PC-3 (cell line): ENCODE measurements around the gene TMCC2. TPM values are rescaled to one million over a fixed set of nuclear protein-coding genes. Genes with fewer than 3 reads are reported as not detected.

ENCODE experiments used
- ATAC-seq: fragments of 200-7000 bp; cut with Tn5 transposase; 2 replicates; pipeline ENCODE4 v1.9.1; 2020; ENCODE audit warnings: mild to moderate bottlenecking, moderate library complexity
- BruUV-seq: library from RNA; stranded (reverse); fragments of 400-500 nt; replicated peaks from 2 replicates; lab custom pipeline; 2021; lab: Mats Ljungman, UMichigan
- CTCF ChIA-PET: fragments of 300-600 bp; sonication (Branson Sonifier 250); formaldehyde crosslinking; loops from one replicate; lab custom pipeline; 2022; ENCODE audit warnings: antibody characterized with exemption; lab: Charles Lee
- POLR2A ChIA-PET: fragments of 300-600 bp; sonication (Branson Sonifier 250); formaldehyde crosslinking; loops from one replicate; lab custom pipeline; 2022; ENCODE audit warnings: antibody characterized with exemption; ENCODE audit not compliant: unreplicated experiment; lab: Charles Lee
- DNase-seq: peaks from one replicate; pipeline ENCODE4 v3.0.0-alpha.2; 2015
- H2AFZ ChIP-seq: fragments of 300-600 bp; sonication (generic); 2 replicates; pipeline ENCODE4 v1.6.0; 2016; ENCODE audit warnings: antibody characterized with exemption, low read length
- H3F3A ChIP-seq: fragments of 300-600 bp; sonication (generic); one replicate; pipeline ENCODE4 v1.6.0; 2017; ENCODE audit warnings: antibody characterized with exemption, low read length, control low read depth, mild to moderate bottlenecking; ENCODE audit not compliant: unreplicated experiment
- H3K27ac ChIP-seq: fragments of 300-600 bp; sonication (generic); 2 replicates; pipeline ENCODE4 v1.5.1; 2016; ENCODE audit warnings: mild to moderate bottlenecking, low read length
- H3K27me3 ChIP-seq: fragments of 300-600 bp; sonication (generic); 2 replicates; pipeline ENCODE4 v1.6.1; 2016; ENCODE audit warnings: low read length, mixed read lengths
- H3K36me3 ChIP-seq: fragments of 300-600 bp; sonication (generic); 2 replicates; pipeline ENCODE4 v1.6.1; 2016; ENCODE audit warnings: low read depth, mixed run types, low read length, mixed read lengths
- H3K4me1 ChIP-seq: fragments of 300-600 bp; sonication (generic); 2 replicates; pipeline ENCODE4 v1.5.1; 2016; ENCODE audit warnings: low read length; ENCODE audit not compliant: insufficient read depth
- H3K4me2 ChIP-seq: fragments of 300-600 bp; sonication (generic); 2 replicates; pipeline ENCODE4 v1.6.0; 2016; ENCODE audit warnings: low read length
- H3K4me3 ChIP-seq: fragments of 300-600 bp; sonication (generic); 2 replicates; pipeline ENCODE4 v1.5.1; 2016; ENCODE audit warnings: mild to moderate bottlenecking, low read length, mixed read lengths
- H3K79me2 ChIP-seq: fragments of 300-600 bp; sonication (generic); 2 replicates; pipeline ENCODE4 v1.6.1; 2017; ENCODE audit warnings: low read length, mixed read lengths
- H3K9ac ChIP-seq: fragments of 300-600 bp; sonication (generic); 2 replicates; pipeline ENCODE4 v1.6.0; 2016; ENCODE audit warnings: mild to moderate bottlenecking, low read length
- H3K9me2 ChIP-seq: fragments of 300-600 bp; sonication (generic); replicated peaks from 2 replicates; pipeline ENCODE4 v1.6.1; 2016; ENCODE audit warnings: mixed run types, low read length, mixed read lengths
- H3K9me3 ChIP-seq: fragments of 300-600 bp; sonication (generic); 2 replicates; pipeline ENCODE4 v1.6.1; 2016; ENCODE audit warnings: low read length, mixed read lengths
- H4K20me1 ChIP-seq: fragments of 300-600 bp; sonication (generic); 2 replicates; pipeline ENCODE4 v1.6.1; 2016; ENCODE audit warnings: low read length, mixed read lengths
- EZH2 ChIP-seq: fragments of 300-600 bp; sonication (generic); IDR thresholded peaks from one replicate; pipeline ENCODE4 v1.6.1; 2017; ENCODE audit warnings: antibody characterized with exemption, mild to moderate bottlenecking, low read length; ENCODE audit not compliant: unreplicated experiment
- EZH2phosphoT487 ChIP-seq: fragments of 300-600 bp; sonication (generic); IDR thresholded peaks from 2 replicates; pipeline ENCODE4 v1.6.1; 2018; ENCODE audit warnings: mild to moderate bottlenecking, antibody characterized with exemption, low read length, borderline replicate concordance
- intact Hi-C: fragments of 100-400 bp; cut with micrococcal nuclease; formaldehyde crosslinking; loops from 2 replicates; pipeline ENCODE4 v1.9.0; 2023
- total RNA-seq: library from RNA; depleted of rRNA; stranded (reverse); fragments of >200 nt; gene quantifications from 2 replicates; pipeline ENCODE4 v1.2.3, GENCODE V29; 2014
- TF ChIP-seq, protein P1 (sequence below): fragments of 300-600 bp; sonication (generic); conservative IDR thresholded peaks from 2 replicates; pipeline ENCODE4 v1.5.1; 2017; ENCODE audit warnings: antibody characterized with exemption, low read depth, mild to moderate bottlenecking, low read length

TMCC2 gene
- total RNA-seq, 1 experiment from 2014 or later = 8.7 TPM

DNA sequence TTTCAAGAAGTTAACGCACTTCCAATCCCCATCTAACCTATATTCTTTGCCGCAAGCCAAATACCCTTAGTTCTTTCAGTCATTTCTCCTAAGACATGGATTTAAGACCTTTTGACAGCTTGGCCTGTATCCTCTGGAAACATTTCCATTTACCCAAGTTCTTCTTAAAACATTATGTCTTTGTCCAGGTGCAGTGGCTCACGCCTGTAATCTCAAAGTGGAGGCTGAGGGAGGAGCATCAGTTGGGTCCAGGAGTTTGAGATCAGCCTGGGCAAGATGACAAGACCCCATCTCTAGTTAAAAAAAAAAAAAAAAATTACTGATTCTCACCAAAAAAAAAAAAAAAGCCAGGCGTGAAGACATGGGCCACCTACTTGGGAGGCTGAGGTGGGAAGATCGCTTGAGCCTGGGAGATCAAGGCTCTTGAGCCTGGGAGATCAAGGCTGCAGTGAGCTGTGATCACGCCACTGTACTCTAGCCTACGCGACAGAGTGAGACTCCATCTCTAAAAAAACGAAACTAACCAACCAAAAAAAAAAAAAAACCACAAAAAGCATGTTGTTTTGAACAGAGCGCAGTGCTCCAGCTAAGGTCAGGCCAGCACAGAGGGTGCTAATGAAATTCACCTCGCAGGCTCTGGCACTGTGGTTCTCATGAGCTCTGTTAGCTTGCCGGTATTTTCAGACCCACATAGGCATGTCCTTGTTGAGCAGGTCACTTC, 57.8 kb downstream of the TMCC2 start:
- CTCF ChIA-PET = interaction anchor here (0.7 to 1.3 kb wide), 7 partner anchors 9 to 39 kb away, joined by 3 to 15 read pairs (median 5); partner anchors contain the start of gene NUAK2
- peaks cover 42% of the 10 kb centered on the region for H3K4me1 ChIP-seq
- ATAC-seq = no peak

DNA sequence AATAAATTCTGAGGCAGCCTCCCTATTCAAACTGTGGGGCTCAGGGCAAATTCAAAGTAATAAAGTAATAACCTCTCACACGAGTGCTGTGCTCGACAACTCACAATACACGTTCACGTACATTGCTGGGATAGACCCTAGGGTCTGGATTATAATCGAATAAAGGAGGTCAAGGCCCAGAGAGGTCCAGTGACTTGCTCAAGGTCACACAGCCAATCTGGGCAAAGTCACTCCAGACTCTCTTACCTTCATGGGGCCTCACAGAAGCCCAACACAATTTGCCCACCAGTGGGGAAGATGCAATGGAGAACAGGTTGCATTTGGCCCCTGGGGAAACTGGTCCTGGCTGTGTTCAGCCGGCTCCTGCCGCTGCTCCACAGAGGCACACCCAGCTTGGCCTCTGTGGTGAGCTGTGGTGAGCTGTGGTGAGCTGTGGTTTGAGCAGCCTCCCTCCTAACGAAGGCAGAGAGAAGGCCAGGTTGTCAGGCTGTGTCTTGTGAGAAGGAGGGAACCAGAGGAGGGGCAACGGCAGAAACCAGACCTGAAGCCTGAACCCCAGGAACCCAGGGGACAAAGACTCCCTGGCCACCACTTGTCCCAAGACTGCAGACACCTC, 58.7 kb downstream of the TMCC2 start:
- H3F3A ChIP-seq = no peaks in the 10 kb centered on the region
- DNase-seq = peak; percentile 60
- TF ChIP-seq EZH2phosphoT487 = no peak
- TF ChIP-seq, protein P1, sequence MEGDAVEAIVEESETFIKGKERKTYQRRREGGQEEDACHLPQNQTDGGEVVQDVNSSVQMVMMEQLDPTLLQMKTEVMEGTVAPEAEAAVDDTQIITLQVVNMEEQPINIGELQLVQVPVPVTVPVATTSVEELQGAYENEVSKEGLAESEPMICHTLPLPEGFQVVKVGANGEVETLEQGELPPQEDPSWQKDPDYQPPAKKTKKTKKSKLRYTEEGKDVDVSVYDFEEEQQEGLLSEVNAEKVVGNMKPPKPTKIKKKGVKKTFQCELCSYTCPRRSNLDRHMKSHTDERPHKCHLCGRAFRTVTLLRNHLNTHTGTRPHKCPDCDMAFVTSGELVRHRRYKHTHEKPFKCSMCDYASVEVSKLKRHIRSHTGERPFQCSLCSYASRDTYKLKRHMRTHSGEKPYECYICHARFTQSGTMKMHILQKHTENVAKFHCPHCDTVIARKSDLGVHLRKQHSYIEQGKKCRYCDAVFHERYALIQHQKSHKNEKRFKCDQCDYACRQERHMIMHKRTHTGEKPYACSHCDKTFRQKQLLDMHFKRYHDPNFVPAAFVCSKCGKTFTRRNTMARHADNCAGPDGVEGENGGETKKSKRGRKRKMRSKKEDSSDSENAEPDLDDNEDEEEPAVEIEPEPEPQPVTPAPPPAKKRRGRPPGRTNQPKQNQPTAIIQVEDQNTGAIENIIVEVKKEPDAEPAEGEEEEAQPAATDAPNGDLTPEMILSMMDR = no peak
- TF ChIP-seq EZH2 = no peak
- no peak overlapping the region for H3K27ac ChIP-seq
- H3K9ac ChIP-seq = no peak overlapping the region
- H3K9me2 ChIP-seq = no peaks in the 10 kb centered on the region
- ChIA-PET CTCF (interaction anchor here (0.7 kb wide), 1 partner anchor 38 kb away, joined by 7 read pairs; no protein-coding TSS in a partner anchor), POLR2A (no interaction called here)
- no peaks in the 10 kb centered on the region for H3K27me3 ChIP-seq
- H3K4me2 ChIP-seq = no peak overlapping the region
- H3K4me1 ChIP-seq = peaks cover 42% of the 10 kb centered on the region
- H3K9me3 ChIP-seq = no peaks in the 10 kb centered on the region
- intact Hi-C loops = no loop called here
- H3K79me2 ChIP-seq = no peaks in the 10 kb centered on the region
- BruUV-seq = no TSS peak
- H2AFZ ChIP-seq = no peak overlapping the region
- no peak overlapping the region for H3K4me3 ChIP-seq
- ATAC-seq = no peak
- no peaks in the 10 kb centered on the region for H4K20me1 ChIP-seq
- no peaks in the 10 kb centered on the region for H3K36me3 ChIP-seq

More for the DNA sequence above, 57.8 kb downstream of the TMCC2 start:
- TF ChIP-seq EZH2 (no peak), EZH2phosphoT487 (no peak)
- TF ChIP-seq, protein P1 = no peak
- intact Hi-C loops = no loop called here
- H3K9me2 ChIP-seq = no peaks in the 10 kb centered on the region
- no peak for DNase-seq
- peak overlapping the region; percentile 42 for H3K4me2 ChIP-seq
- peak overlapping the region; percentile 36; the same call in 1 of the 2 replicates for H2AFZ ChIP-seq
- no peaks in the 10 kb centered on the region for H3F3A ChIP-seq
- no peaks in the 10 kb centered on the region for H4K20me1 ChIP-seq
- no peak overlapping the region for H3K4me3 ChIP-seq
- no peaks in the 10 kb centered on the region for H3K79me2 ChIP-seq
- no peaks in the 10 kb centered on the region for H3K9me3 ChIP-seq
- peak overlapping the region; percentile 31 for H3K27ac ChIP-seq
- no peak overlapping the region for H3K9ac ChIP-seq
- H3K36me3 ChIP-seq = no peaks in the 10 kb centered on the region
- POLR2A ChIA-PET = interaction anchor here (0.6 to 1.3 kb wide), 4 partner anchors 15 to 1770 kb away, joined by 3 to 8 read pairs (median 4); no protein-coding TSS in a partner anchor
- no peaks in the 10 kb centered on the region for H3K27me3 ChIP-seq
- BruUV-seq = no TSS peak
